CD14-positive monocyte (primary cell): ENCODE measurements around the gene CRABP2. TPM values are rescaled to one million over a fixed set of nuclear protein-coding genes. Genes with fewer than 3 reads are reported as not detected.
A peak's percentile ranks its signal among the peaks of the same experiment; 100 is the strongest.

Experiments
- DNase-seq, 3 donors: peaks; one replicate each; pipeline ENCODE4 v3.0.0-alpha.2; 2011 to 2022
- H2AFZ ChIP-seq: 2 replicates; pipeline ENCODE4 v1.6.0; 2012; ENCODE audit warnings: mild to moderate bottlenecking, low read depth, low read length, inconsistent platforms; ENCODE audit not compliant: insufficient read depth, poor library complexity, severe bottlenecking
- H3K27ac ChIP-seq, 2 donors: 1 replicate in 1 of 2; 2 replicates in 1 of 2; pipeline ENCODE4 v1.5.1; 2012 to 2013; ENCODE audit warnings: low read length in 2 of 2, control low read depth in 1 of 2, inconsistent platforms in 1 of 2, low read depth in 1 of 2, mild to moderate bottlenecking in 1 of 2
- H3K27me3 ChIP-seq, 2 donors: one replicate each; pipeline versions ENCODE4 v1.6.0 to v1.6.1; 2011 to 2013; ENCODE audit warnings: low read length in 2 of 2; ENCODE audit not compliant: control insufficient read depth in 2 of 2, insufficient read depth in 2 of 2
- H3K36me3 ChIP-seq, 2 donors: replicated peaks in 1 of 2; 1 replicate in 1 of 2; 2 replicates in 1 of 2; pipeline versions ENCODE4 v1.5.1 to v1.6.1; 2012 to 2013; ENCODE audit warnings: low read length in 2 of 2, control low read depth in 1 of 2, inconsistent platforms in 1 of 2, mild to moderate bottlenecking in 1 of 2; ENCODE audit not compliant: insufficient read depth in 2 of 2, control insufficient read depth in 1 of 2
- H3K4me1 ChIP-seq, 2 donors: 1 replicate in 1 of 2; 2 replicates in 1 of 2; pipeline versions ENCODE4 v1.5.1 to v1.6.1; 2012 to 2013; ENCODE audit warnings: low read length in 2 of 2, control low read depth in 1 of 2, inconsistent platforms in 1 of 2, mild to moderate bottlenecking in 1 of 2, moderate library complexity in 1 of 2; ENCODE audit not compliant: insufficient read depth in 2 of 2, control insufficient read depth in 1 of 2
- H3K4me2 ChIP-seq: replicated peaks from 2 replicates; pipeline ENCODE3; 2012; ENCODE audit warnings: low read length, moderate library complexity, mild to moderate bottlenecking; ENCODE audit not compliant: poor library complexity, severe bottlenecking; ENCODE audit errors: extremely low read depth
- H3K4me3 ChIP-seq, 3 experiments: fragments of 200-600 bp in 1 of 3; sonication (generic) in 1 of 3; replicated peaks in 1 of 3; 1 replicate in 2 of 3; 2 replicates in 1 of 3; pipeline ENCODE4 v1.5.1; 2011 to 2013; ENCODE audit warnings: low read length in 3 of 3, mild to moderate bottlenecking in 3 of 3, control low read depth in 2 of 3, low read depth in 2 of 3, inconsistent platforms in 1 of 3, moderate library complexity in 1 of 3
- H3K79me2 ChIP-seq: 2 replicates; pipeline ENCODE4 v1.6.0; 2012; ENCODE audit warnings: mild to moderate bottlenecking, control low read depth, inconsistent platforms, low read length, moderate library complexity; ENCODE audit not compliant: insufficient read depth
- H3K9ac ChIP-seq: 2 replicates; pipeline ENCODE4 v1.6.0; 2017; ENCODE audit warnings: low read length, mild to moderate bottlenecking; ENCODE audit not compliant: insufficient read depth, poor library complexity, severe bottlenecking
- H3K9me3 ChIP-seq, 2 donors: replicated peaks in 1 of 2; 1 replicate in 1 of 2; 2 replicates in 1 of 2; pipeline versions ENCODE4 v1.5.1 to v1.6.1; 2012 to 2013; ENCODE audit warnings: low read length in 2 of 2, control low read depth in 1 of 2; ENCODE audit not compliant: control insufficient read depth in 1 of 2, insufficient read depth in 1 of 2
- H4K20me1 ChIP-seq: 2 replicates; pipeline ENCODE4 v1.6.0; 2012; ENCODE audit warnings: mild to moderate bottlenecking, low read length, control low read depth, moderate library complexity; ENCODE audit not compliant: insufficient read depth
- H3K27ac Mint-ChIP-seq, 7 donors: one replicate each; pipeline ENCODE4 v1.8.0; 2020; ENCODE audit warnings: mild to moderate bottlenecking in 7 of 7, mixed read lengths in 7 of 7, moderate library complexity in 6 of 7, inconsistent platforms in 2 of 7
- H3K27me3 Mint-ChIP-seq, 3 donors: one replicate each; pipeline ENCODE4 v1.8.0; 2021 to 2022; ENCODE audit warnings: low read depth in 3 of 3, mild to moderate bottlenecking in 3 of 3, mixed read lengths in 3 of 3, moderate library complexity in 3 of 3, inconsistent platforms in 1 of 3
- H3K36me3 Mint-ChIP-seq, 2 donors: one replicate each; pipeline ENCODE4 v1.8.0; 2020; ENCODE audit warnings: mixed read lengths in 2 of 2, inconsistent platforms in 1 of 2, mild to moderate bottlenecking in 1 of 2
- H3K4me1 Mint-ChIP-seq: one replicate; pipeline ENCODE4 v1.8.0; 2020; ENCODE audit warnings: mild to moderate bottlenecking, mixed read lengths
- H3K4me3 Mint-ChIP-seq, 2 donors: one replicate each; pipeline ENCODE4 v1.8.0; 2020; ENCODE audit warnings: mild to moderate bottlenecking in 2 of 2, mixed read lengths in 2 of 2, moderate library complexity in 1 of 2
- H3K9me3 Mint-ChIP-seq, 7 donors: one replicate each; pipeline ENCODE4 v1.8.0; 2020 to 2022; ENCODE audit warnings: mixed read lengths in 7 of 7, mild to moderate bottlenecking in 6 of 7, moderate library complexity in 6 of 7, inconsistent platforms in 2 of 7
- CTCF ChIP-seq: fragments of 200-600 bp; IDR thresholded peaks from one replicate; pipeline ENCODE4 v1.8.0; 2022; ENCODE audit warnings: antibody characterized with exemption, mild to moderate bottlenecking
- whole genome bisulfite sequencing: methylation state at CpG from one replicate; pipeline ENCODE4 v1.1.5; 2013; ENCODE audit warnings: missing lambda C conversion rate; ENCODE audit not compliant: insufficient coverage; 5-methylcytosine and 5-hydroxymethylcytosine counted together
- intact Hi-C, 2 donors: fragments of 100-400 bp; cut with micrococcal nuclease; formaldehyde crosslinking; loops; one replicate each; pipeline versions ENCODE4 v1.15.0 to v1.15.1; 2023
- polyA plus RNA-seq, 3 donors: library from polyadenylated mRNA; depleted of rRNA in 1 of 3; unstranded in 2 of 3; stranded (reverse) in 1 of 3; fragments of 300-500 nt in 2 of 3; fragments of >200 nt in 1 of 3; fragmentation: Illumina TruSeq in 2 of 3; gene quantifications; 1 replicate in 2 of 3; 2 replicates in 1 of 3; pipeline ENCODE4 v1.2.3, GENCODE V29; 2012 to 2021

Gene CRABP2
- polyA plus RNA-seq, 3 donors: 0.23 to 1.8 TPM; not detected in 1

DNA sequence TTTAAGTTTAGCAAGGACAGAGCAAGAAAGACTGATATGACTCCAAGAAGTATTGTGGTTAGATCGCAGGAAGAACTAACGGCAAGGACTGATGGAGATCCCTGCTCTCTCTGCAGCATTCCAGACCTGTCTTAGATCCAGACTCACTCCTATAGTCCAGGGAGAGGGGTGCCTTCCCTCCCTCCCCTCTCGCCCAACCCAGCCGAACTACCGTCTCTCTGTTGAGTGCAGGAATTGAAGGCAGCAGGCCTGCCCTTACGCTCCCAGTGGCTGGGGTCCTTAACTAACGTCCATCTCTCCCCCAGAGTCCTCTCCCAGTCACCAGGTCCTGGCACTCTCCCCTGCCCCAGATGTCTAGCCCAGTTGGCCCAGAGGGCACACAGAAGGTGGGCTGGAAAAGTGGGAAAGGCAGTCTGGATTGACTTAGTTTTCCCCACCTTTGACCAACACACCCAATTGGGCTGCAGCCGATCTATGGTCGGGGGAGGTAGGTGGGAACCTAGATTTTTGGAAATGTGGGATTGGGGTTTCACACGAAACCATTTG, 1.1 kb downstream of the CRABP2 start:
- Histone ChIP-seq H3K9ac (no peak overlapping the region), H3K4me3 (no peak overlapping the region), H3K4me1 (peaks cover 20 to 22% of the 10 kb centered on the region in 2 donors), H3K27ac (no peak overlapping the region), H3K27me3 (peaks cover 44 to 74% of the 10 kb centered on the region in 2 donors), H4K20me1 (no peaks in the 10 kb centered on the region), H3K79me2 (no peaks in the 10 kb centered on the region), H2AFZ (no peak overlapping the region), H3K36me3 (no peaks in the 10 kb centered on the region), H3K4me2 (no peak overlapping the region), H3K9me3 (peaks cover 0 to 15% of the 10 kb centered on the region in 2 donors)
- Mint-ChIP-seq H3K9me3 (peaks cover 0 to 25% (median 10%) of the 10 kb centered on the region in 7 donors), H3K36me3 (peaks cover 0 to 8% of the 10 kb centered on the region in 2 donors), H3K27ac (no peak overlapping the region), H3K4me3 (peak overlapping the region in 1 of 2 donors; percentile 72), H3K27me3 (peaks cover 79 to 84% (median 81%) of the 10 kb centered on the region in 3 donors), H3K4me1 (peaks cover 28% of the 10 kb centered on the region)
- no peak for TF ChIP-seq CTCF
- intact Hi-C loops: no loop called here
- DNase-seq: no peak
- 30% methylated on average over 2 of the region's 10 CpGs for WGBS

GRCh38 chr1:156703741-156704140, 1.6 kb downstream of the CRABP2 start:
- Histone ChIP-seq H3K79me2 (no peaks in the 10 kb centered on the region), H3K4me2 (no peak overlapping the region), H3K27me3 (peaks cover 44 to 77% of the 10 kb centered on the region in 2 donors), H3K36me3 (no peaks in the 10 kb centered on the region), H4K20me1 (no peaks in the 10 kb centered on the region), H3K9ac (no peak overlapping the region), H3K9me3 (peaks cover 0 to 15% of the 10 kb centered on the region in 2 donors), H3K27ac (no peak overlapping the region), H3K4me3 (no peak overlapping the region), H3K4me1 (peaks cover 20 to 22% of the 10 kb centered on the region in 2 donors), H2AFZ (no peak overlapping the region)
- Mint-ChIP-seq H3K27ac (no peak overlapping the region), H3K27me3 (peaks cover 78 to 84% (median 84%) of the 10 kb centered on the region in 3 donors), H3K4me1 (peaks cover 28% of the 10 kb centered on the region), H3K9me3 (peaks cover 0 to 25% (median 10%) of the 10 kb centered on the region in 7 donors), H3K4me3 (peak overlapping the region in 1 of 2 donors; percentile 72), H3K36me3 (peaks cover 0 to 8% of the 10 kb centered on the region in 2 donors)
- intact Hi-C loops: no loop called here
- 48% methylated on average over 4 of the region's 4 CpGs for WGBS
- no peak for DNase-seq
- TF ChIP-seq CTCF: no peak
